ENCODE measurements around the gene TEKT3. TPM values are rescaled to one million over a fixed set of nuclear protein-coding genes. Genes with fewer than 3 reads are reported as not detected.

The TEKT3 gene
- total RNA-seq, 6 donors from 2014 or later = 0.64 to 4.1 (median 1.8) TPM; not detected in 1

- H3K27ac ChIP-seq = no peak overlapping the region
- peak in 1 of 2 donors; percentile 25 for DNase-seq
- ATAC-seq (ENCODE audit: low FRiP score in 2 of 2) = peak in 1 of 2 donors; percentile 78
- peak in 1 of 4 donors; percentile 43 for TF ChIP-seq POLR2A (IDR thresholded peaks at IDR 0.05)
- no peak for TF ChIP-seq CTCF (IDR thresholded peaks at IDR 0.05)
- no peaks in the 10 kb centered on the region for H3K4me1 ChIP-seq
- no peaks in the 10 kb centered on the region for H3K9me3 ChIP-seq
- no peak overlapping the region for H3K4me3 ChIP-seq
- H3K27me3 ChIP-seq = no peaks in the 10 kb centered on the region
- H3K36me3 ChIP-seq = no peaks in the 10 kb centered on the region
- WGBS, 2 donors = 88 to 90% methylated on average over 3 of the region's 3 CpGs
Measured at GRCh38 chr17:15364615-15365014, 23.2 kb upstream of the TEKT3 start.

GRCh38 chr17:15363702-15364101, 22.3 kb upstream of the TEKT3 start:
- WGBS, 2 donors = 92 to 93% methylated on average over 6 of the region's 6 CpGs
- ATAC-seq (ENCODE audit: low FRiP score in 2 of 2) (no peak), DNase-seq (no peak)
- no peaks in the 10 kb centered on the region for H3K36me3 ChIP-seq
- no peaks in the 10 kb centered on the region for H3K27me3 ChIP-seq
- no peak overlapping the region for H3K4me3 ChIP-seq
- H3K9me3 ChIP-seq = no peaks in the 10 kb centered on the region
- H3K4me1 ChIP-seq = no peaks in the 10 kb centered on the region
- TF ChIP-seq EP300 (IDR thresholded peaks at IDR 0.05) = no peak
- TF ChIP-seq CTCF (IDR thresholded peaks at IDR 0.05) = no peak
- TF ChIP-seq POLR2AphosphoS5 (IDR thresholded peaks at IDR 0.05) = no peak
- no peak for TF ChIP-seq POLR2A (IDR thresholded peaks at IDR 0.05)
- no peak overlapping the region for H3K27ac ChIP-seq

- 60 to 84% methylated on average over 2 of the region's 2 CpGs for WGBS, 2 donors
- DNase-seq (no peak), ATAC-seq (ENCODE audit: low FRiP score in 2 of 2) (no peak)
- H3K36me3 ChIP-seq = no peaks in the 10 kb centered on the region
- H3K4me1 ChIP-seq = no peaks in the 10 kb centered on the region
- H3K4me3 ChIP-seq = no peak overlapping the region
- H3K27me3 ChIP-seq = no peaks in the 10 kb centered on the region
- no peaks in the 10 kb centered on the region for H3K9me3 ChIP-seq
- TF ChIP-seq EP300 (IDR thresholded peaks at IDR 0.05) (no peak), POLR2AphosphoS5 (IDR thresholded peaks at IDR 0.05) (no peak), CTCF (IDR thresholded peaks at IDR 0.05) (no peak), POLR2A (IDR thresholded peaks at IDR 0.05) (no peak)
- H3K27ac ChIP-seq = no peak overlapping the region
Measured at GRCh38 chr17:15361592-15361991, 20.2 kb upstream of the TEKT3 start.

- Histone ChIP-seq H3K9me3 (no peaks in the 10 kb centered on the region), H3K27ac (no peak overlapping the region), H3K27me3 (no peaks in the 10 kb centered on the region), H3K4me3 (no peak overlapping the region), H3K4me1 (no peaks in the 10 kb centered on the region), H3K36me3 (no peaks in the 10 kb centered on the region)
- DNase-seq = no peak
- TF ChIP-seq POLR2AphosphoS5 (IDR thresholded peaks at IDR 0.05) = no peak
- no peak for TF ChIP-seq CTCF (IDR thresholded peaks at IDR 0.05)
- TF ChIP-seq EP300 (IDR thresholded peaks at IDR 0.05) = no peak
- TF ChIP-seq POLR2A (IDR thresholded peaks at IDR 0.05) = no peak
- WGBS, 2 donors = 79 to 87% methylated on average over 7 of the region's 7 CpGs
- ATAC-seq (ENCODE audit: low FRiP score in 2 of 2) = no peak
Measured at GRCh38 chr17:15361151-15361550, 19.8 kb upstream of the TEKT3 start.

GRCh38 chr17:15354256-15354655, 12.9 kb upstream of the TEKT3 start:
- Histone ChIP-seq H3K36me3 (no peaks in the 10 kb centered on the region), H3K27ac (no peak overlapping the region), H3K9me3 (no peaks in the 10 kb centered on the region), H3K27me3 (no peaks in the 10 kb centered on the region), H3K4me1 (peaks cover 0 to 7% (median 3%) of the 10 kb centered on the region in 4 donors), H3K4me3 (no peak overlapping the region)
- TF ChIP-seq EP300 (IDR thresholded peaks at IDR 0.05) = no peak
- TF ChIP-seq CTCF (IDR thresholded peaks at IDR 0.05) = no peak
- TF ChIP-seq POLR2AphosphoS5 (IDR thresholded peaks at IDR 0.05) = no peak
- no peak for TF ChIP-seq POLR2A (IDR thresholded peaks at IDR 0.05)
- DNase-seq = no peak
- 86 to 94% methylated on average over 3 of the region's 3 CpGs for WGBS, 2 donors
- ATAC-seq (ENCODE audit: low FRiP score in 2 of 2) = no peak
